ENCODE data around the gene PDE4A. TPM values are rescaled to one million over a fixed set of nuclear protein-coding genes. Genes with fewer than 3 reads are reported as not detected.

The PDE4A gene
- total RNA-seq, 2 donors from 2014 or later = 21.8 to 36.8 TPM

DNA sequence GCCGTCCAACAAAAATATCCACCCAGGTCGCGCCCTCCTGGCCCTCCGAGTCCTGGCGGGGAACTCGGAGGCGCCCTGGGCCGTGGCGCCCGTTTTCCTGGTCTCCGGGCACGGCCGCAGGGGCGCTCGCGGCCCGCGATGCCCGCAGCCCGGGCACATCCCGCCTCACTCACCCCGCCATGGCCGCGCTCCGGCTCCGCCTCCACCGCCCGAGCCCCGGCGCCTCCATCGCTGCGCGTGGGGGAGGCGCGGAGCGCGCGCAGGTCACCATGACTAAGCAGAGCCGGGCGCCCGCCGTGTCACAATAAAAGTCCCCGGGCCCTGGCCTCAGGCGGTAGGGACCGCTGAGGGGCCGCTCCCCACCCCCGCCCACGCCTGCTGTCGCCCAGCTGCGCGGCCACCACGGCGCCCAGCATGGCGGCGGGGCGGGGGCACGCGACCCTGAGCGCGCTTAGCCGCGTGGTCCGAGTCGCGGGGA, 82.2 kb downstream of the PDE4A start:
- H3K4me1 Mint-ChIP-seq (ENCODE audit: low read depth) = peaks cover 43% of the 10 kb centered on the region
- peak overlapping the region; percentile 94 to 96 for H3K4me3 Mint-ChIP-seq
- no peaks in the 10 kb centered on the region for H3K9me3 Mint-ChIP-seq
- ATAC-seq (replicated peaks in 1 of 2) (peak; percentile 92 to 95), DNase-seq (peak; percentile 95 to 96)
- peaks cover 9 to 10% of the 10 kb centered on the region in 2 donors for H3K36me3 Mint-ChIP-seq (ENCODE audit: insufficient read depth in 2 of 2)
- H3K27me3 Mint-ChIP-seq (ENCODE audit: low read depth) = no peaks in the 10 kb centered on the region
- H3K27ac Mint-ChIP-seq = peak overlapping the region; percentile 84

DNA sequence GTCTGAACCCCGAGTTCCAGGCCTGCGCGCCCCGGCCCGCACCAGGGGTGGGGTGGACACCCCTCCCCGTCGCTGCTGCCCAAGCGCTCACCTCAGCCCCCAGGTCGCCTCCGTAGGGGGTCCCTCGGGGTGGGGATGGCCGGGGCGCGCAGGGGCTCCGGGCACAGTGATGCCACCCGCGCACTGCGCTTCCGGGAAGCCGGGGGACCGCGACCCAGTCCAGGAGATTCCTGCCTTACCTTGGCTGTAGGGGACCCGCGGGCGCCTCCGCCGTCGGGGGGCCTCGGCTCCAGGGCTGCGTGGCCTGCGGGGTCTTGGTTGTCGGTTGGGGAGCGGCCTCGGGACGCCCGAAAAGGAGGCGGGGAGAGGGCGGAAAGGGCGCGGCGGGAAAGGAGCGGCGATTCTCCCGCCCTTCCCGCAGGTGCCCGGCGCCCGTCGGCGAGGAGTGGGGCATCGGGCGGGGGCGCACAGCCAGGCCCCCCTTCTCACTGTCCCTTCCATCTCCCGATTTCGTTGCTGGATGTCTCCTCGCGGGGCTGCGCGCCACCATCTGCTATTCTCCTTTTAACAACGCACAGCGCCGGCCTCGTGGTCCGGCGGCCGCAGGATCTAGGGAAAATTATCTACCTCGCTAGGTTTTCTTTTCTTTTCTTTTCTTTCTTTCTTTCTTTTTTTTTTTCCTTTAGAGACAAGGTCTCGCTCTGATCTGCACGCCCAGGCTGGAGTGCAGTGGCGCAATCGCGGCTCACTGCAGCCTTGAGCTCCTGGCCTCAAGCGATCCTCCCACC, 82.9 kb downstream of the PDE4A start, which contains the start of gene KEAP1:
KEAP1 (minus strand) TSS at position 355 of the 788 bp plus-strand sequence. CDS start 3,323 bp downstream, outside the sequence.
- peak in 1 of 2 donors; percentile 39 for ATAC-seq (replicated peaks in 1 of 2)
- Mint-ChIP-seq H3K4me3 (peak within 1 kb of the TSS; percentile 96 to 97), H3K27ac (peak within 1 kb of the TSS; percentile 98), H3K9me3 (no peaks in the 10 kb centered on the region), H3K27me3 (ENCODE audit: low read depth) (no peaks in the 10 kb centered on the region), H3K36me3 (ENCODE audit: insufficient read depth in 2 of 2) (peaks cover 9 to 10% of the 10 kb centered on the region in 2 donors), H3K4me1 (ENCODE audit: low read depth) (peaks cover 43% of the 10 kb centered on the region)
- peak; percentile 41 to 60 for DNase-seq

GRCh38 chr19:10505583-10506229, 85.4 kb downstream of the PDE4A start:
- Mint-ChIP-seq H3K27ac (peak overlapping the region; percentile 17), H3K4me3 (peak overlapping the region; percentile 1 to 21), H3K9me3 (no peaks in the 10 kb centered on the region), H3K36me3 (ENCODE audit: insufficient read depth in 2 of 2) (peaks cover 0 to 4% of the 10 kb centered on the region in 2 donors), H3K27me3 (ENCODE audit: low read depth) (no peaks in the 10 kb centered on the region), H3K4me1 (ENCODE audit: low read depth) (peaks cover 44% of the 10 kb centered on the region)
- DNase-seq = peak; percentile 85 to 88
- ATAC-seq (replicated peaks in 1 of 2) = peak; percentile 13 to 14

DNA sequence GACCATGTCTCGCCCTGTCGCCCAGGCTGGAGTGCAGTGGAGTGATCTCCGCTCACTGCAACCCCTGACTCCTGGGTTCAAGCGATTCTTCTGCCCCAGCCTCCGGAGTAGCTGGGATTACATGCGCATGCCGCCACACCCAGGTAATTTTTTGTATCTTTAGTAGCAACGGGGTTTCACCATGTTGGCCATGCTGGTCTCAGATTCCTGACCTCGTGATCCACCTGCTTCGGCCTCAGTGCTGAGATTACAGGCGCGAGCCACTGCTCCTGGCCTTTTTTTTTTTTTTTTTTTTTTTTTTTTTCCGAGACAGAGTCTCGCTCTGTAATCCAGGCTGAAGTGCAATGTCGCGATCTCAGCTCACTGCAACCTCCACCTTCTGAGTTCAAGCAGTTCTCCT, 87.7 kb downstream of the PDE4A start:
- H3K27me3 Mint-ChIP-seq (ENCODE audit: low read depth) = peaks cover 7% of the 10 kb centered on the region
- peak overlapping the region in 1 of 2 donors; percentile 58 for H3K4me3 Mint-ChIP-seq
- H3K27ac Mint-ChIP-seq = no peak overlapping the region
- ATAC-seq (replicated peaks in 1 of 2) = no peak
- no peaks in the 10 kb centered on the region for H3K9me3 Mint-ChIP-seq
- peaks cover 0 to 3% of the 10 kb centered on the region in 2 donors for H3K36me3 Mint-ChIP-seq (ENCODE audit: insufficient read depth in 2 of 2)
- peaks cover 34% of the 10 kb centered on the region for H3K4me1 Mint-ChIP-seq (ENCODE audit: low read depth)
- DNase-seq = no peak

- Mint-ChIP-seq H3K27me3 (ENCODE audit: low read depth) (peaks cover 13% of the 10 kb centered on the region), H3K9me3 (no peaks in the 10 kb centered on the region), H3K27ac (peak overlapping the region; percentile 94), H3K4me1 (ENCODE audit: low read depth) (peaks cover 34% of the 10 kb centered on the region), H3K4me3 (peak overlapping the region; percentile 55 to 58), H3K36me3 (ENCODE audit: insufficient read depth in 2 of 2) (no peaks in the 10 kb centered on the region)
- ATAC-seq (replicated peaks in 1 of 2) (peak; percentile 82 to 90), DNase-seq (peak; percentile 43 to 78)
Measured at GRCh38 chr19:10508707-10509106, 88.4 kb downstream of the PDE4A start.

DNA sequence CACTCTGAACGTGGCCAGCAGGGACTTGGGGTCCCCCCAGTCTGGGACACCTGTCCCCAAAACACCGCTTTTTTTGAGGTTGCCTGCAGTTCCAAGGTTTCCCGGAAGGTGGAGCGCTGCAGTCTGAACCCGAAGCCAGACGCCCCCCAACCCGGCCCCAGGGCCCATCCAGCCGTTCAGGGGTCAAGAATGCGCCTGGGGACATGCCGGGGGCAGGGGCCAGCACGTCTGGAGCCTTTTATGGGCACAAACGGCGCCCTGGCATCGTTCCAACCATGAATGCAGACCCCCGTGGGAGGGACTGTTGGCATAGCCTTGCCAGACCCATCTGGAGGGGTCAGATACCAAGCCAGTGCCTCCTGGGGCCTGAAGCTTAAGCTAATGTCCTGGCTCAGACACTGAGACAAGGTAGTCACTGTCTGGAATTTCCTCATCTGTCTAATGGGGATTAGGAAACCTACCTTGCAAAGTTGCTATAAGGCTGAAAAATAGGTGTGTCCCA, 90.0 kb downstream of the PDE4A start:
- Mint-ChIP-seq H3K27ac (no peak overlapping the region), H3K27me3 (ENCODE audit: low read depth) (peaks cover 18% of the 10 kb centered on the region), H3K4me1 (ENCODE audit: low read depth) (peaks cover 35% of the 10 kb centered on the region), H3K36me3 (ENCODE audit: insufficient read depth in 2 of 2) (no peaks in the 10 kb centered on the region), H3K4me3 (peak overlapping the region in 1 of 2 donors; percentile 27), H3K9me3 (no peaks in the 10 kb centered on the region)
- peak; percentile 67 to 73 for DNase-seq
- no peak for ATAC-seq (replicated peaks in 1 of 2)

DNA sequence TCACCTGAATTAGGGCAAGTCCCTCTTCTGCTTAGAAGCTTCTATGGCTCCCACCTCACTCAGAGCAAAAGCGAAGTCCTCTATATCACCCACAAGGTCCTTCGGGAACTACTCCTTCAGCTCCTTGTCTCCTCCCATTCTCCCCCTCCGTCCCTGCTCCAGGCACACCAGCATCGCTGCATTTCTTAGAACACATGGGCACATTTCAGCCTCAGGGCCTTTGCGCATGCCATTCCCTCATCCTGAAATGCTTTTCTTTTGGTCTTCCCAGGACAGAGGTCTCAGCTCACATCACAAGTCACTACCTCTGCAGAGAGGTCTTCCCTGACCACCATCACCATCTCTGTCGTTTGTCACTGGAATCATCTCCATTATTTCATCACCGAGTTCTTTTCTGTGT, 92.9 kb downstream of the PDE4A start:
- DNase-seq (no peak), ATAC-seq (replicated peaks in 1 of 2) (no peak)
- Mint-ChIP-seq H3K9me3 (no peaks in the 10 kb centered on the region), H3K27me3 (ENCODE audit: low read depth) (peaks cover 40% of the 10 kb centered on the region), H3K36me3 (ENCODE audit: insufficient read depth in 2 of 2) (no peaks in the 10 kb centered on the region), H3K27ac (no peak overlapping the region), H3K4me1 (ENCODE audit: low read depth) (peaks cover 39% of the 10 kb centered on the region), H3K4me3 (peak overlapping the region in 1 of 2 donors; percentile 7)

GRCh38 chr19:10514211-10515145, 94.1 kb downstream of the PDE4A start:
- ATAC-seq (replicated peaks in 1 of 2) (peak; percentile 61 to 72), DNase-seq (peak; percentile 47 to 55)
- H3K9me3 Mint-ChIP-seq = no peaks in the 10 kb centered on the region
- peaks cover 35% of the 10 kb centered on the region for H3K4me1 Mint-ChIP-seq (ENCODE audit: low read depth)
- peaks cover 53% of the 10 kb centered on the region for H3K27me3 Mint-ChIP-seq (ENCODE audit: low read depth)
- no peak overlapping the region for H3K27ac Mint-ChIP-seq
- no peaks in the 10 kb centered on the region for H3K36me3 Mint-ChIP-seq (ENCODE audit: insufficient read depth in 2 of 2)
- H3K4me3 Mint-ChIP-seq = peak overlapping the region; percentile 33 to 74

DNA sequence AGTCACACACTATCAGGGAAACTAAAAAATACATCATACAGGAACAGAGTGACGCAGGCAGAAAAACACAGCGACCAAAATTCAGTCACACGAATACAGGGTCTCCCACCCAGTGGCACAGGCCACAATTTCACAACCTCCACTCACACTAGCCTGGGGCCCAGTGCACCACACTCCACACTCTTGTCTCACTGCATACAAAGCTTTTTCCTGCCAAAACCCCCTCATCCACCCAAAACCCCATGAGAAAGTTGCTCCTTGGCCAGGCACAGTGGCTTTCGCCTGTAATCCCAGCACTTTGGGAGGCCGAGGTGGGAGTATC, 95.7 kb downstream of the PDE4A start:
- no peak for DNase-seq
- peaks cover 31% of the 10 kb centered on the region for H3K4me1 Mint-ChIP-seq (ENCODE audit: low read depth)

GRCh38 chr19:10516671-10517286, 96.4 kb downstream of the PDE4A start:
- H3K36me3 Mint-ChIP-seq (ENCODE audit: insufficient read depth in 2 of 2) = no peaks in the 10 kb centered on the region
- no peak for ATAC-seq (replicated peaks in 1 of 2)
- no peak overlapping the region for H3K27ac Mint-ChIP-seq
- H3K4me1 Mint-ChIP-seq (ENCODE audit: low read depth) = peaks cover 31% of the 10 kb centered on the region
- peaks cover 60% of the 10 kb centered on the region for H3K27me3 Mint-ChIP-seq (ENCODE audit: low read depth)
- peak overlapping the region; percentile 61 to 68 for H3K4me3 Mint-ChIP-seq
- DNase-seq = no peak
- H3K9me3 Mint-ChIP-seq = no peaks in the 10 kb centered on the region

More for the DNA sequence above, 95.7 kb downstream of the PDE4A start:
- no peak overlapping the region for H3K27ac Mint-ChIP-seq
- peaks cover 60% of the 10 kb centered on the region for H3K27me3 Mint-ChIP-seq (ENCODE audit: low read depth)
- H3K4me3 Mint-ChIP-seq = peak overlapping the region; percentile 2
- peak in 1 of 2 donors; percentile 25 for ATAC-seq (replicated peaks in 1 of 2)
- no peaks in the 10 kb centered on the region for H3K9me3 Mint-ChIP-seq
- H3K36me3 Mint-ChIP-seq (ENCODE audit: insufficient read depth in 2 of 2) = no peaks in the 10 kb centered on the region

DNA sequence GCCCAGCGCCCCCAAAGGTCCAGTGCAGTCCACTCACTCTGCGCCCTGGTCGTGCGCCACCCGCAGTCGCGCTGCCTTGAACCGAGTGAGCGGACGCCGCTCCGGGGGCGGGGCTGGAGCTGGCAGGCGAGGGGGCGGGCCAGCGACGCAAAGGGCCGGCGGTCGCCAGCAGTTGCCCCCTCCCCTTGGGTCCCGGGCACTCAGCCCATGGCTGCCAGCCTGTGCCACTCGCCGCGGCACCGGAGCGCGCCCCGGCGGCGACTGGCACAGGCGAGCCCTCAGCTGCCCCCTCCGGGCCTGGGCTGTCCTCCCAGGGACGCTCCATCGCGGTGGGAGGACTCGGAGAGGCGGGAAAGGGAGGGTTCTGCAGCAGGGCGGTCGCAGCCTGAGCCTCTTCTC, 97.0 kb downstream of the PDE4A start, which contains the start of gene S1PR5:
S1PR5 (minus strand) TSS at position 87 of the 399 bp plus-strand sequence. CDS start 2,436 bp downstream, outside the sequence.
- peak within 1 kb of the TSS; percentile 76 to 82 for H3K4me3 Mint-ChIP-seq
- DNase-seq (peak; percentile 25 to 38), ATAC-seq (replicated peaks in 1 of 2) (peak; percentile 39 to 56)
- H3K27ac Mint-ChIP-seq = peak within 1 kb of the TSS; percentile 38
- H3K9me3 Mint-ChIP-seq = no peaks in the 10 kb centered on the region
- peaks cover 31% of the 10 kb centered on the region for H3K4me1 Mint-ChIP-seq (ENCODE audit: low read depth)
- no peaks in the 10 kb centered on the region for H3K36me3 Mint-ChIP-seq (ENCODE audit: insufficient read depth in 2 of 2)
- peaks cover 60% of the 10 kb centered on the region for H3K27me3 Mint-ChIP-seq (ENCODE audit: low read depth)
